ENCODE measurements around the gene TNFRSF9. TPM values are rescaled to one million over a fixed set of nuclear protein-coding genes. Genes with fewer than 3 reads are reported as not detected.

Gene TNFRSF9
- total and polyA plus RNA-seq, 2 of the 8 experiments (the other 6 are each of a cell fraction or from before 2014, with no cell fraction given) = not detected

DNA sequence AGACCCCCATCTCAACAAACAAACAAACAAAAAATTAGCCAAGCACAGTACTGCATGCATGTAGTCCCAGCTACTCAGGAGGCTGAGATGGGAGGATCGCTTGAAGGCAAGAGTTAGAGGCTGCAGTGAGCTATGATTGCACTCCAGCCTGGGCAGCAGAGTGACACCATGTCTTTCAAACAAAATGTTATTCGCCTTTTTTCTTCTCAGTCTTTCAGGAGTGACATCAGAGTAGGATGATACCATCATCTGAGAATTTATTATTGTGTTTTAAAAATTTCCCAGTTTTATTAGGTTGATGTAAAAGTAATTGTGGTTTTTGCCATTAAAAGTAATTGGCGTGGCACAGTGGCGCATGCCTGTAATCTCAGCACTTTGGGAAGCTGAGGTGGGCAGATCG lies 31.6 kb upstream of the TNFRSF9 start (continued):
- TF ChIP-seq, protein P1, sequence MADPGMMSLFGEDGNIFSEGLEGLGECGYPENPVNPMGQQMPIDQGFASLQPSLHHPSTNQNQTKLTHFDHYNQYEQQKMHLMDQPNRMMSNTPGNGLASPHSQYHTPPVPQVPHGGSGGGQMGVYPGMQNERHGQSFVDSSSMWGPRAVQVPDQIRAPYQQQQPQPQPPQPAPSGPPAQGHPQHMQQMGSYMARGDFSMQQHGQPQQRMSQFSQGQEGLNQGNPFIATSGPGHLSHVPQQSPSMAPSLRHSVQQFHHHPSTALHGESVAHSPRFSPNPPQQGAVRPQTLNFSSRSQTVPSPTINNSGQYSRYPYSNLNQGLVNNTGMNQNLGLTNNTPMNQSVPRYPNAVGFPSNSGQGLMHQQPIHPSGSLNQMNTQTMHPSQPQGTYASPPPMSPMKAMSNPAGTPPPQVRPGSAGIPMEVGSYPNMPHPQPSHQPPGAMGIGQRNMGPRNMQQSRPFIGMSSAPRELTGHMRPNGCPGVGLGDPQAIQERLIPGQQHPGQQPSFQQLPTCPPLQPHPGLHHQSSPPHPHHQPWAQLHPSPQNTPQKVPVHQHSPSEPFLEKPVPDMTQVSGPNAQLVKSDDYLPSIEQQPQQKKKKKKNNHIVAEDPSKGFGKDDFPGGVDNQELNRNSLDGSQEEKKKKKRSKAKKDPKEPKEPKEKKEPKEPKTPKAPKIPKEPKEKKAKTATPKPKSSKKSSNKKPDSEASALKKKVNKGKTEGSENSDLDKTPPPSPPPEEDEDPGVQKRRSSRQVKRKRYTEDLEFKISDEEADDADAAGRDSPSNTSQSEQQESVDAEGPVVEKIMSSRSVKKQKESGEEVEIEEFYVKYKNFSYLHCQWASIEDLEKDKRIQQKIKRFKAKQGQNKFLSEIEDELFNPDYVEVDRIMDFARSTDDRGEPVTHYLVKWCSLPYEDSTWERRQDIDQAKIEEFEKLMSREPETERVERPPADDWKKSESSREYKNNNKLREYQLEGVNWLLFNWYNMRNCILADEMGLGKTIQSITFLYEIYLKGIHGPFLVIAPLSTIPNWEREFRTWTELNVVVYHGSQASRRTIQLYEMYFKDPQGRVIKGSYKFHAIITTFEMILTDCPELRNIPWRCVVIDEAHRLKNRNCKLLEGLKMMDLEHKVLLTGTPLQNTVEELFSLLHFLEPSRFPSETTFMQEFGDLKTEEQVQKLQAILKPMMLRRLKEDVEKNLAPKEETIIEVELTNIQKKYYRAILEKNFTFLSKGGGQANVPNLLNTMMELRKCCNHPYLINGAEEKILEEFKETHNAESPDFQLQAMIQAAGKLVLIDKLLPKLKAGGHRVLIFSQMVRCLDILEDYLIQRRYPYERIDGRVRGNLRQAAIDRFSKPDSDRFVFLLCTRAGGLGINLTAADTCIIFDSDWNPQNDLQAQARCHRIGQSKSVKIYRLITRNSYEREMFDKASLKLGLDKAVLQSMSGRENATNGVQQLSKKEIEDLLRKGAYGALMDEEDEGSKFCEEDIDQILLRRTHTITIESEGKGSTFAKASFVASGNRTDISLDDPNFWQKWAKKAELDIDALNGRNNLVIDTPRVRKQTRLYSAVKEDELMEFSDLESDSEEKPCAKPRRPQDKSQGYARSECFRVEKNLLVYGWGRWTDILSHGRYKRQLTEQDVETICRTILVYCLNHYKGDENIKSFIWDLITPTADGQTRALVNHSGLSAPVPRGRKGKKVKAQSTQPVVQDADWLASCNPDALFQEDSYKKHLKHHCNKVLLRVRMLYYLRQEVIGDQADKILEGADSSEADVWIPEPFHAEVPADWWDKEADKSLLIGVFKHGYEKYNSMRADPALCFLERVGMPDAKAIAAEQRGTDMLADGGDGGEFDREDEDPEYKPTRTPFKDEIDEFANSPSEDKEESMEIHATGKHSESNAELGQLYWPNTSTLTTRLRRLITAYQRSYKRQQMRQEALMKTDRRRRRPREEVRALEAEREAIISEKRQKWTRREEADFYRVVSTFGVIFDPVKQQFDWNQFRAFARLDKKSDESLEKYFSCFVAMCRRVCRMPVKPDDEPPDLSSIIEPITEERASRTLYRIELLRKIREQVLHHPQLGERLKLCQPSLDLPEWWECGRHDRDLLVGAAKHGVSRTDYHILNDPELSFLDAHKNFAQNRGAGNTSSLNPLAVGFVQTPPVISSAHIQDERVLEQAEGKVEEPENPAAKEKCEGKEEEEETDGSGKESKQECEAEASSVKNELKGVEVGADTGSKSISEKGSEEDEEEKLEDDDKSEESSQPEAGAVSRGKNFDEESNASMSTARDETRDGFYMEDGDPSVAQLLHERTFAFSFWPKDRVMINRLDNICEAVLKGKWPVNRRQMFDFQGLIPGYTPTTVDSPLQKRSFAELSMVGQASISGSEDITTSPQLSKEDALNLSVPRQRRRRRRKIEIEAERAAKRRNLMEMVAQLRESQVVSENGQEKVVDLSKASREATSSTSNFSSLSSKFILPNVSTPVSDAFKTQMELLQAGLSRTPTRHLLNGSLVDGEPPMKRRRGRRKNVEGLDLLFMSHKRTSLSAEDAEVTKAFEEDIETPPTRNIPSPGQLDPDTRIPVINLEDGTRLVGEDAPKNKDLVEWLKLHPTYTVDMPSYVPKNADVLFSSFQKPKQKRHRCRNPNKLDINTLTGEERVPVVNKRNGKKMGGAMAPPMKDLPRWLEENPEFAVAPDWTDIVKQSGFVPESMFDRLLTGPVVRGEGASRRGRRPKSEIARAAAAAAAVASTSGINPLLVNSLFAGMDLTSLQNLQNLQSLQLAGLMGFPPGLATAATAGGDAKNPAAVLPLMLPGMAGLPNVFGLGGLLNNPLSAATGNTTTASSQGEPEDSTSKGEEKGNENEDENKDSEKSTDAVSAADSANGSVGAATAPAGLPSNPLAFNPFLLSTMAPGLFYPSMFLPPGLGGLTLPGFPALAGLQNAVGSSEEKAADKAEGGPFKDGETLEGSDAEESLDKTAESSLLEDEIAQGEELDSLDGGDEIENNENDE (IDR thresholded peaks at IDR 0.05; ENCODE audit: insufficient replicate concordance, low read length) = no peak

Measured in H1 (cell line).